Kidney glomerular epithelial cell (primary cell): Measurements from ENCODE around the gene MAP3K20.
"Not testable (repeated sequence)": the region's sequence is repeated elsewhere in the genome, so short reads cannot be mapped to it uniquely, and the experiment has no call there.

Experiments used
- DNase-seq: peaks from one replicate; lab custom pipeline; 2025; lab: John Stamatoyannopoulos, UW

Gene MAP3K20

GRCh38 chr2:173087793-173088496, 12.3 kb downstream of the MAP3K20 start:
- no peak for DNase-seq

GRCh38 chr2:173090276-173090877, 14.7 kb downstream of the MAP3K20 start:
- peak; percentile 40 for DNase-seq

- no peak for DNase-seq
These were observed 15.5 kb downstream of the MAP3K20 start for GRCh38 chr2:173090973-173091660.

- no peak for DNase-seq
These were observed 16.3 kb downstream of the MAP3K20 start for GRCh38 chr2:173091910-173092309.

GRCh38 chr2:173092844-173093402, 17.3 kb downstream of the MAP3K20 start:
- DNase-seq, result no peak

- DNase-seq, result not testable (repeated sequence)
These were observed 18.0 kb downstream of the MAP3K20 start for GRCh38 chr2:173093617-173094016.

- DNase-seq, result no peak
These were observed 19.1 kb downstream of the MAP3K20 start for GRCh38 chr2:173094731-173095130.

- DNase-seq, result no peak
These were observed 19.7 kb downstream of the MAP3K20 start for GRCh38 chr2:173095356-173095755.

- DNase-seq, result no peak
These were observed 23.6 kb downstream of the MAP3K20 start for GRCh38 chr2:173099271-173099670.

GRCh38 chr2:173099804-173100203, 24.2 kb downstream of the MAP3K20 start:
- DNase-seq, result no peak

- no peak for DNase-seq
These were observed 26.0 kb downstream of the MAP3K20 start for GRCh38 chr2:173101687-173102086.

- DNase-seq, result no peak
These were observed 28.5 kb downstream of the MAP3K20 start for GRCh38 chr2:173104156-173104555.

- DNase-seq, result no peak
These were observed 31.4 kb downstream of the MAP3K20 start for GRCh38 chr2:173106959-173107628.

- DNase-seq, result no peak
These were observed 32.0 kb downstream of the MAP3K20 start for GRCh38 chr2:173107629-173108022.

- DNase-seq, result peak; percentile 89
These were observed 33.9 kb downstream of the MAP3K20 start for GRCh38 chr2:173109253-173110188.

- no peak for DNase-seq
These were observed 42.0 kb downstream of the MAP3K20 start for GRCh38 chr2:173117678-173118077.

GRCh38 chr2:173118395-173118794, 42.7 kb downstream of the MAP3K20 start:
- DNase-seq, result no peak

GRCh38 chr2:173119069-173119807, 43.6 kb downstream of the MAP3K20 start:
- DNase-seq, result no peak

- no peak for DNase-seq
These were observed 44.3 kb downstream of the MAP3K20 start for GRCh38 chr2:173119944-173120343.

- DNase-seq, result no peak
These were observed 47.3 kb downstream of the MAP3K20 start for GRCh38 chr2:173122936-173123335.
